ENCODE data around the gene RAD21L1.

DNA sequence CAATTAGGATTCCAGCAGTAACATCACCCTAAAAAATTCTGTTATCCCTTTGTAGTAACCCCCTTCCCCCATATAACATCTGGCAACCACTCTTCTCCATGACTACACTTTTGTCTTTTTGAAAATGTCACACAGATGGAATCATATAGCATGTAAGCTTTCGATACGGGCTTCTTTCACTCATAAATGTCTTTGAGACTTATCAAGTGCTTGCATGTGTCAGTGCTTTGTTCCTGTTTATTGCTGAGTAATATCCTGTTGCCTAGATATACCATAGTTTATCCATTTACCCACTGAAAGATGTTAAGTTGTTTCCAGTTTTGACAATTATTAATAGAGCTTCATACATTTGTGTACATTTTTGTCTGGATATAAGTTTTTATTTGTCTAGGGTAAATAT is 29.8 kb downstream of the RAD21L1 start:
- no peak for TF ChIP-seq EZH2 (IDR thresholded peaks at IDR 0.05; ENCODE audit: borderline replicate concordance)
- TF ChIP-seq, protein P1, sequence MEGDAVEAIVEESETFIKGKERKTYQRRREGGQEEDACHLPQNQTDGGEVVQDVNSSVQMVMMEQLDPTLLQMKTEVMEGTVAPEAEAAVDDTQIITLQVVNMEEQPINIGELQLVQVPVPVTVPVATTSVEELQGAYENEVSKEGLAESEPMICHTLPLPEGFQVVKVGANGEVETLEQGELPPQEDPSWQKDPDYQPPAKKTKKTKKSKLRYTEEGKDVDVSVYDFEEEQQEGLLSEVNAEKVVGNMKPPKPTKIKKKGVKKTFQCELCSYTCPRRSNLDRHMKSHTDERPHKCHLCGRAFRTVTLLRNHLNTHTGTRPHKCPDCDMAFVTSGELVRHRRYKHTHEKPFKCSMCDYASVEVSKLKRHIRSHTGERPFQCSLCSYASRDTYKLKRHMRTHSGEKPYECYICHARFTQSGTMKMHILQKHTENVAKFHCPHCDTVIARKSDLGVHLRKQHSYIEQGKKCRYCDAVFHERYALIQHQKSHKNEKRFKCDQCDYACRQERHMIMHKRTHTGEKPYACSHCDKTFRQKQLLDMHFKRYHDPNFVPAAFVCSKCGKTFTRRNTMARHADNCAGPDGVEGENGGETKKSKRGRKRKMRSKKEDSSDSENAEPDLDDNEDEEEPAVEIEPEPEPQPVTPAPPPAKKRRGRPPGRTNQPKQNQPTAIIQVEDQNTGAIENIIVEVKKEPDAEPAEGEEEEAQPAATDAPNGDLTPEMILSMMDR (IDR thresholded peaks at IDR 0.05; ENCODE audit: poor library complexity), result no peak
